ENCODE results near the gene SUGCT. TPM values are rescaled to one million over a fixed set of nuclear protein-coding genes. Genes with fewer than 3 reads are reported as not detected.

SUGCT gene
- total RNA-seq, 1 experiment from 2014 or later: 6.6 TPM

DNA sequence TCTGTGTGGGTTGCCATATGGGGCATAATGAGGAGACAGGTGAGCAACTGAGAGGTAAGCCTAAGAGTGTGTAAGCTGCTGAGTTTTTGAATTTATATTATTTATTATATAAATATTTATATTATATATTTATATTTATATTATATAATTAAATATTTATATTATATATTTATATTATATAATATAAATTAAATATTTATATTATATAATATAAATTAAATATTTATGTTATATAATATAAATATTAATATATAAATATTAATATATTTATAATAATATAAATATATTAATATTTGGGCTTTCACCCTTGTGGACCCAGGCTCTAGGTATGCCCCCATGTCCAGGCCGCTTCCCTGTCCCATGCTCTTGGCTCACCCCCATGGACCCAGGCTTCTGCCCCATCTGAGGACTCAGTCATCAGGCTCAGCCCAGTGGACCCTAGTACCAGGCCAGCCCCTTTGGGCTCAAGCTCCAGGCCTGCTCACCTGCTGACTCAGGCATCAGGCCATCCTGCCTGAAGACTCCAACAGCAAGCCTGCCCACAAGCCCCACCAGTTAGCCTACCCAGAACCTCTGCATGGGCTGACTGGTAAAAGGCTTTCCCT, 755.4 kb downstream of the SUGCT start:
- DNase-seq (ENCODE audit: low read depth): no peak

DNA sequence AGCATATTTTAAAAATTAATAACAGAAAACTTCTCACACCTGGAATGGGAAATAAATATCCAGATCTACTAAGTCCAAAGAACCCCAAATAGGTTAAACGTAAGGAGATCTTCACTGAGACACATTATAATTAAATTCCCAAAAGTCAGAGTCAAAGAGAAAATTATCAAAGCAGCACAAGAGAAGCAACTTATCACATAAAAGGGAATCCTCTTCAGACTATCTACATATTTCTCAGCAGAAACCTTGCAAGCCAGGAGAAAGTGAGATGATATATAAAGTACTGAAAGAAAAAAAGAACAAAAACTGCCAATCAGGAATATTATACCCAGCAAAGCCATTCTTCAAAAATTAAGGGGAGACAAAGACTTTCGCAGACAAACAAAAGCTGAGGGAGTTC, 756.4 kb downstream of the SUGCT start:
- DNase-seq (ENCODE audit: low read depth): no peak

DNA sequence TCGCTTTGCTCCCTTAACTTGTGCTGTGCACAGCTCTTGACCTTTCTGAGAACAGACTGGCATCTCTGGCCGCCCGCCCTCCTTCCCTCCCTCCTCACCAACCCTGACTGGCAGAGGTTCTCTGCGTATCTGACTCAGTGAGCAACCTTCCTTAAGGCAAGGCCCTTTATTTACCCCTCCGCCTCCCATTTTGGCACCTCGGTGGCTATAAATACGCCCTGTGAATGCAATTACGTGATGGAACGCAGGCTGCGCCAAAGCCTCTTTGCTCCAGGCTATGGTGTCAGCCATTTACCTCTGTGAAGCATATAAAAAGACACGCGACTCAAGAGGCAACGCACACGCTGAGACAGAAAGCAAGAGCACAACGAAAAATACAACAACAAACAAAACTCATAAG, 764.3 kb downstream of the SUGCT start:
- no peak for DNase-seq (ENCODE audit: low read depth)

DNA sequence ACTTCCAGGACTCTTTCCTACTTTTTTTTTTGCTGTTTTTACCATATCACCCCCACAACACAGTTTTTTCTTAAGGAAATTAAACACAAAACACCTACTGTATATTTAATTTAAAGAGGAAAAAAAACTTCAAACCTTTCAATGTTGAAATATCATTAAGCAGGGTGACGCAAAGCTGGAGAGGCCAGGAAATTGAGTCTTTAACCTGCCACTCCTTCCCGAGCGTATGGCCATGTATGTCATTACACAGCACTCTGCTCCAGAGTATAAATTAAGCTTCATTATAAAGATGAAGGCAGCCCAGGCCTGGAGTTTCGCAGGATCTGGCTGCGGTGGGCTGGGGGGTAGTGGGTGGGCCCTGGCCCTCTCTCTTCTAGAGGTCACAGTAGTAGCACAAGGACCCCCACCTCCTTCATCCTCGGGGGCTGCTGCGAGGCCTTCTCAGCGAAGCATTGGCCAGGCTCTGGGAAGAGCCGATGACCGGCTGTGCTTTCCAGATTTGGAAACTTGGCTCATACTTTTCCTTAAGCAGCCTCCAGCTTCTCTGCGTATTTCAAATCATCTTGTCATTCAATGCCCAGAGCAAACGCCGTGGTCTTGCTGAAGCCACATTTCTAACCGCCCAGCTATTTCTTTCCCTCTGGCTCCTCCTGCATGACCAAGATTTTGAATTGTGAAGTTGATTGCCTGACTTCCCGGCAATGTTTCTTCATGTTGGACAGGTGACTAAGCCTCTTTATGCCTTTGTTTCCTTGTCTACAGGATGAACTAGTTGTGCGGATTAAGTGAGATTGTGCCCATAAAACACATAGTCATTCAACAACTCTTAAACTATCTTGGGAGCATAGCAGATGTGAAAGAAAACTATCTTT, 765.1 kb downstream of the SUGCT start:
- no peak for DNase-seq (ENCODE audit: low read depth)

DNA sequence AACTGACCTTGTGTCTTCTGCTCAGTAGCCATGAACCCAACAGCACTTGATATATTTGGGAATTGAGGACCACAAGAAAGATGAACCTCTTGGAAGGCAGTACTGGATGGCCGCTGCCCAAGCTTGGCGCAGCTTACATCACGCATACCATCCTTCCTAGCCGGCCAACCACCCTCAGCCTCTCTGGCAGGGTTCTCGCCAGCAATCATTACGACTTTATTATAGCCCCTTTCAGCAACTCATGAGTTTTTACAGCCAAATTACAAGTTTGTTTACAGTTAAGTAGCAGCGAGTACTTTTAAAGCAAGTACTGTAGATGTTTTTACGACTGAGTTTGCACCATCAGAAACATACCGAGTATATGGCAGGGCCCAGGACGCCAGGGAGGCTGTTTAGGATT, 769.1 kb downstream of the SUGCT start:
- DNase-seq (ENCODE audit: low read depth): no peak

DNA sequence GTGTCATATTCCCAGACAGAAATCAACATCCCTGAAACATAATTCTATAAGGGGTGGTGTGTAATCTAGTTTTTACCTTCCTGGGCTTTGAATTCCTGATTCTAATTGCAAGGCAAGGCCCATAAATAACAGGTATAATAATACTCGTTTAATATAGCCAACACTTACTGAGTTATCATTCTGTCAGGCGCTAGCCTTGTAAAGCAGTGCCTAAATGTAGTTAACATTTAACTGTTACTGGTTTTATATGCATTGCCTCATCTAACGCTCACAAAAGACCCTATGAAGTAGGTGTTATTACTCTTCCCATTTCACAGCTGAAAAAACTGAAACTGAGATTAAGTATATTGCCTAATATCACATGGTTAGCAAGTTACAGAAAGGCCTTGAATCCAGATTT, 772.5 kb downstream of the SUGCT start:
- DNase-seq (ENCODE audit: low read depth): no peak

DNA sequence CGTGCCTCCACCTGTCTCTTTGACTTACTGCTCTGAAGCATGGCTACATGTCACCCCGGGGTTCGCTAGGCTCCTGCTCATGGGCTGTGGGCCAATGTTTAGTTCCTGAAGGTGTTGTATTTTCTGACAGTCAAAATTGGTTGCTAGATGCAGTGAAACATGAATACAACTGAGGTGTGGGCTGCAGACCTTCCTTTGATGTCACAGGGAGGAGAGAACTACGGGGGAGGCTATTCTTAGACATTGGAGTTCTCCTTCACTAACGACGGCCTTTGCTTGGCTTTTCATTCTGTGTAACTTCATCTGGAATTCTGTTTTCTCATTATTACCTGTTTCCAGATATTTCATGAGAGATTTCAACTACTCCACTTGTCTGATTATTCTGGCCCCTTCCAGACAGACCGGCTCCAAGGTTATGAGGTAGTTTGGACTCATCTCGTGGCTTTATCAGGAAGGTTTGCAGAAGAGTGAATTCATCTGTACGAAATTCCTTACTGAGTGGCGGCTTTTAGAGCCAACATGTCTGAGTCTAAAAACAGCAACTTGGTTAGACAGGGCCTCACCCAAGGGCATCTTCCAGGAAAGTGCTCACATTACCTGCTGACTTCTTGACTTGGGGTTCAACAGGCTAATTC, 774.7 kb downstream of the SUGCT start:
- no peak for DNase-seq (ENCODE audit: low read depth)

Small RNAs within 50 kb of the gene (small RNA-seq; reads per million reads assigned to genes)
- not detected for gene AC006023.1
- gene AC006023.2: not detected

Other genes starting within 250 kb of the SUGCT start
- gene CDK13, start 184.7 kb upstream of the SUGCT start, total RNA-seq (2014; rRNA removed; shearing (Covaris generic)): 26.2 and 27.0 TPM in 2 replicates
- 41.4 and 53.2 TPM in 2 replicates for gene MPLKIP, start 383 bp upstream of the SUGCT start, total RNA-seq (2014; rRNA removed; shearing (Covaris generic))